GM10266 (cell line): Measurements from ENCODE around the gene USP31.

Source experiments
- DNase-seq: peaks from one replicate; pipeline ENCODE4 v3.0.0; 2012; ENCODE audit errors: extremely low spot score
- CTCF ChIP-seq: IDR thresholded peaks from 2 replicates; pipeline ENCODE4 v1.5.1; 2012; ENCODE audit warnings: mild to moderate bottlenecking, low read depth; ENCODE audit not compliant: control insufficient read depth, insufficient read depth; ENCODE audit errors: missing control alignments

The USP31 gene

GRCh38 chr16:23025692-23026307, 123.5 kb downstream of the USP31 start:
- DNase-seq: no peak
- TF ChIP-seq CTCF: no peak

- TF ChIP-seq CTCF: no peak
- DNase-seq: no peak
Observed at GRCh38 chr16:23024044-23024443, 125.2 kb downstream of the USP31 start.

- no peak for DNase-seq
- TF ChIP-seq CTCF: no peak
Observed at GRCh38 chr16:23020084-23020483, 129.2 kb downstream of the USP31 start.

GRCh38 chr16:23016368-23016767, 132.9 kb downstream of the USP31 start:
- DNase-seq: no peak
- TF ChIP-seq CTCF: no peak

GRCh38 chr16:23015580-23015979, 133.7 kb downstream of the USP31 start:
- DNase-seq: no peak
- no peak for TF ChIP-seq CTCF

GRCh38 chr16:23014592-23014991, 134.7 kb downstream of the USP31 start:
- TF ChIP-seq CTCF: no peak
- DNase-seq: no peak
